ENCODE results near the gene DBN1. TPM values are rescaled to one million over a fixed set of nuclear protein-coding genes. Genes with fewer than 3 reads are reported as not detected.
A peak's percentile ranks its signal among the peaks of the same experiment; 100 is the strongest.
"Not testable (repeated sequence)": the region's sequence is repeated elsewhere in the genome, so short reads cannot be mapped to it uniquely, and the experiment has no call there.

Gene DBN1
- total RNA-seq, 2 experiments from 2014 or later = 82.5 to 87.0 TPM

DNA sequence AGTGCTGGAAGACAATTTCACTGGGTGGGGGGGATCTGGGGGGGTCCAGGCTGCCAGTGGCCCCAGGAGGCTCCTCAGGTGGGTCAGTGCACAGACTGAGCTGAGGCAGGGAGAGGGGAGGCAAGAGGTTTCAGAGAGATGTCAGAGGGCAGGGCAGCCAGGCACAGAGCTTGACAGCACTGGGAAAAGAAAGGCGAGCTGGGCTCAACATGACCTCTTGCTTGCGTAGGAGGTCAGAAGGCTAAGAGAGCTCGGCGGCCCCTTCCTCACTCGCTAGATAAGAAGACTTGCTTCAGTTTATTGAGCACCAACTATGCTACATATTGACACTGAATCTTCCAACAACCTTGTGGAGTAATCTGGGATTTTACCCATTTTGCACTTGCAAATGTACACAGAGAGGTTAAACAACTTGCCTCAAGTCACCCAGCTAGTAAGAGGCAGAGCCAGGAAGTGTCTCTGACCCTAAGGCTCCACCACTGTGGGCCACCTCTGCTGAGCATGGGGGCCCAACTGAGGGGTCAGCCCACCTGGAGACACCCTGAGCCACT lies 20.4 kb upstream of the DBN1 start:
- peak overlapping the region; percentile 44 for H3K4me3 Mint-ChIP-seq

DNA sequence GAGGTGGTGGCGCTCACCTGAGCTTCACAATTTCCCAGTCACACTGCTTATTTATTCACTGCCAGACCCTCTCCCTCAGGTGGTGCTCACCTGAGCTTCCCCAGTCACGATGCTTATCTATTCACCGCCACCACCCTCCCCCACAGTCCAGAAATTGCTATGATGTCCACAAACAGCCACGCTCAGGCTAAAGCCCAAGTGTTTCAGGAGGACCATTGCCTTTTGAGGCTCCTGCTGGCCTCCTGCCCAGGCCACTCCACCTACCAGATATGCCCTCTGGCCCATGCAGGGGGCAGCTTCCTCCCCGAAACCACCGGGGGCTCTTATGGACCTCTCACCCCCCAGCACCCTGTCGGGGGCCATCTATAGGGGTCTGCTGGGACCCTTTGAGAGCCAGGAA lies 19.4 kb upstream of the DBN1 start:
- POLR2A ChIA-PET = interaction anchor here (2.2 to 4.1 kb wide), 2 partner anchors 20 to 37 kb away, joined by 9 to 21 read pairs; partner anchors contain the start of gene DBN1
- ATAC-seq (ENCODE audit: low read depth) (no peak), DNase-seq (no peak)
- H3K27ac Mint-ChIP-seq = peak overlapping the region; percentile 60
- no peaks in the 10 kb centered on the region for H3K27me3 Mint-ChIP-seq
- H3K36me3 Mint-ChIP-seq = peaks cover 12% of the 10 kb centered on the region
- peaks cover 21% of the 10 kb centered on the region for H3K4me1 Mint-ChIP-seq
- H3K4me3 Mint-ChIP-seq = no peak overlapping the region
- no peaks in the 10 kb centered on the region for H3K9me3 Mint-ChIP-seq

More for the DNA sequence above, 20.4 kb upstream of the DBN1 start:
- peaks cover 8% of the 10 kb centered on the region for H3K27me3 Mint-ChIP-seq
- ATAC-seq (ENCODE audit: low read depth) = no peak
- peak overlapping the region; percentile 85 for H3K27ac Mint-ChIP-seq
- DNase-seq = no peak
- H3K36me3 Mint-ChIP-seq = peaks cover 12% of the 10 kb centered on the region
- peaks cover 30% of the 10 kb centered on the region for H3K4me1 Mint-ChIP-seq
- no peaks in the 10 kb centered on the region for H3K9me3 Mint-ChIP-seq
- POLR2A ChIA-PET = interaction anchor here (1.1 to 4.1 kb wide), 4 partner anchors 16 to 38 kb away, joined by 3 to 21 read pairs (median 6); partner anchors contain the start of gene DBN1

DNA sequence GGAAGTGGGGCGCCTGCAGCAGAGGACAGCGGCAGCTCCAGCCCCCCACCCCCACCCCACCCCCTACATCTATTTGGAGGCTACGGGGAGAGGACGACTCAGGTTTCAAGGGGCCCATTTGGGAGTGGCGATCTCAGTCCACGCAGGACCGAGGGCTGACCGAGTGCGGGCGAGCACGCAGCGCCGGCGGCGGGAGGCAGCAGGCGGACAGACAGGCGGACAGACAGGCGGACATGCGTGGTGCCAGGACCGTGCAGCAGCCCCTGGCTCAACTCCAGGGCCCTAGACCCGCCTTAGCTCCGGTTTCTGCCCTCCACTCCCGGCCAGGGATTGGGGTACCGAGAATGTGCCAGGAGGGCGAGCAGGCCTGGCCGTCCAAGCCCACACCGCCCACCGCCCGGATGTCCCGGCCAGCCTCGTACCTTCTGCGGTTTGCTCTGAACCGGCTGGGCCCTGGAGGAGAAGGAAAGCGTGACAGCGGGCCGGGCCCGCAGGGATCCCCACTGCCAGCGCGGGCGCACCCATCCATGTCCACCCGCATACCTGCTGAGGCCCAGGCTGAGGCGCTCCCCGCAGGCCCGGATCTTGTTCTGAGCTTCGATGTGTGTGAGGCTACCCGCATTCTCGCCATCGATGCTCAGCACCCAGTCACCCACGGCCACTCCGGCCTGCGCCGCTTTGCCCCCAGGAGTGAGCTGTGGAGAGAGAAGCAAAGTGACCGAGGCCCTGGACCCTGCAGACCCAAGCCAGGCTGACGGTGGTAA lies 18.7 kb upstream of the DBN1 start:
- POLR2A ChIA-PET = interaction anchor here (2.2 to 4.1 kb wide), 2 partner anchors 20 to 37 kb away, joined by 9 to 21 read pairs; partner anchors contain the start of gene DBN1
- peaks cover 20% of the 10 kb centered on the region for H3K4me1 Mint-ChIP-seq
- no peak overlapping the region for H3K4me3 Mint-ChIP-seq
- DNase-seq = no peak
- H3K9me3 Mint-ChIP-seq = no peaks in the 10 kb centered on the region
- peaks cover 12% of the 10 kb centered on the region for H3K36me3 Mint-ChIP-seq
- H3K27me3 Mint-ChIP-seq = no peaks in the 10 kb centered on the region
- no peak for ATAC-seq (ENCODE audit: low read depth)
- no peak overlapping the region for H3K27ac Mint-ChIP-seq

DNA sequence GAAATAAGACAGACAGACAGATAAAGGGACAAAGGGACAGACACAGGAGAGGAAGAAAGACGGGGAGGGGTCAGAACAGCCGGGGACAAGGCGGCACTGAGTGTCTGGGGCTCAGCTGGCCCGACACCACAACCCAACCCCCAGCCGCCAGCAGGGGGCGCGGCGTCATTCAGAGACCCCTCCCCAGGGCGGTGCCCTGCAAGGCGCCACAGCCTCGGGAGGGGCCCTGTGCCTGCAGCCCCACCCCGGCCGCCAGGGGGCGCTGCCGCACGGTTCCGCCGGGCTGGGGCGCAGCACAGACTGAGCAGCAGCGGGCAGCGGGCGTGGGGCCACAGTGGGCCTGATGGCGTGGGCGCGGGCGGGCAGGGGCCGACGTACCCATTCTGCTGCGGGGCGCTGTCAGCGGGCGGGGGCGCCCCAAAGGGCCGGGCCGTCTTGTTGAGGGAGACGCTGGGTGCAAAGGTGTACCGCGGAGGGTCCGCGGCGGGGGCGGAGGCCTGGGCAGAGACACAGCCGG lies 18.1 kb upstream of the DBN1 start:
- POLR2A ChIA-PET = interaction anchor here (4.1 kb wide), 1 partner anchor 19 kb away, joined by 21 read pairs; the partner anchor contains the start of gene DBN1
- Mint-ChIP-seq H3K4me1 (peaks cover 20% of the 10 kb centered on the region), H3K27me3 (no peaks in the 10 kb centered on the region), H3K9me3 (no peaks in the 10 kb centered on the region), H3K27ac (no peak overlapping the region), H3K36me3 (peaks cover 14% of the 10 kb centered on the region), H3K4me3 (no peak overlapping the region)
- DNase-seq (peak; percentile 74), ATAC-seq (ENCODE audit: low read depth) (peak; percentile 13)

DNA sequence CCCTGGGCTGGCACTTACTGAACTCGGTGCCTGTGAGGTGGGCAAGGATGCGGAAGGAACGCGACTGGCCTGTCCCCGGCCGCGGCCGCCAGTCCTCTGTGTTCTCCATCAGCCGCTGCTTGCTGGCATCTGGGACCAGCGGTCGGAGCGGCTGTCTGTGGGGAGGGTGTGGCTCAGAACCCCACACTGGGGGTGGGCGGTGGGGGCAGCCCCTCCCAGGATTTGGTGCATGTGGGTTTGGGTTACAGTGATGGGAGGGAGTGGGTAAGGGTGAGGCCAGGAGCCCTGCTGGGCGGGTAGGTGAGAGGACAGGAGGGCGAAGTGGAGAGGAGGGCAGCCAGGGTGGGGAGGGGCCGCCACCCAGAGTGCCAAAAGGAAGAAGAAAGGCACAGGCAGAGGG lies 17.6 kb upstream of the DBN1 start:
- ATAC-seq (ENCODE audit: low read depth) (no peak), DNase-seq (no peak)
- peaks cover 17% of the 10 kb centered on the region for H3K36me3 Mint-ChIP-seq
- H3K9me3 Mint-ChIP-seq = no peaks in the 10 kb centered on the region
- H3K4me3 Mint-ChIP-seq = no peak overlapping the region
- peaks cover 15% of the 10 kb centered on the region for H3K4me1 Mint-ChIP-seq
- H3K27ac Mint-ChIP-seq = no peak overlapping the region
- POLR2A ChIA-PET = no interaction called here
- H3K27me3 Mint-ChIP-seq = no peaks in the 10 kb centered on the region

DNA sequence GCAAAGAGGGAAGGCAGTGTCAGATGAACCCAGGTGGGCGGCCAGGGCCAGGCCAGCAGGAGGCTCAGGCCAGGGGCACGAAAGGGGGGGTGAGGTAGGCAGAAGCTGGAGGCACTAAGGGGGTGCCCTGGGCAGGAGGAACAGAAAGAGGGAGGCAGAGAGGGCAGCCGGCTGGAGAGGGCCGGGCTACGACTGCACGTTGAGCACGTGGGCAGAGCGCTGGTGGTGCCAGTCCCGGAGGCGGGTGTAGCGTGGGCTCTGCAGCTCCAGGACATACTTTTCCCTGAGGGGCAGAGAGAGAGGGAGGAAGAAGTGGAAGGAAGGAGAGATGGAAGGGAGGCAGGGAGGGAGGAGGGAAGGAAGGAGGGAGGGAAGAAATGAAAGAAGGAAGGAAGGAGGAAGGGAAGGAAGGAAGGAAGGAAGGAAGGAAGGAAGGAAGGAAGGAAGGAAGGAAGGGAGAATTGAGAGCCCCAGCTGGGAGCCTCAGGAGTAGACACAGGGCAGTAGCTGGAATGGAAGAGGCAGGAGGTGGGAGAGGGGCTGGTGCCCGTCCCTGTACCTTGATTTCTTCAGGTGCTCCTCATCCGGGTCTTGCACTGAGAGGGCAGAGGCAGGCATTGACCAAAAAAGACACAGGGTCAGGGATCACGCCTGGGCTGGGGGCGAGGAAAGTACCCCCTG lies 17.0 kb upstream of the DBN1 start:
- ATAC-seq (ENCODE audit: low read depth) (no peak), DNase-seq (no peak)
- peaks cover 13% of the 10 kb centered on the region for H3K4me1 Mint-ChIP-seq
- H3K36me3 Mint-ChIP-seq = peaks cover 17% of the 10 kb centered on the region
- POLR2A ChIA-PET = interaction anchor here (0.6 kb wide), 1 partner anchor 10 kb away, joined by 3 read pairs; no protein-coding TSS in a partner anchor
- no peaks in the 10 kb centered on the region for H3K27me3 Mint-ChIP-seq
- no peak overlapping the region for H3K27ac Mint-ChIP-seq
- H3K9me3 Mint-ChIP-seq = no peaks in the 10 kb centered on the region
- no peak overlapping the region for H3K4me3 Mint-ChIP-seq

DNA sequence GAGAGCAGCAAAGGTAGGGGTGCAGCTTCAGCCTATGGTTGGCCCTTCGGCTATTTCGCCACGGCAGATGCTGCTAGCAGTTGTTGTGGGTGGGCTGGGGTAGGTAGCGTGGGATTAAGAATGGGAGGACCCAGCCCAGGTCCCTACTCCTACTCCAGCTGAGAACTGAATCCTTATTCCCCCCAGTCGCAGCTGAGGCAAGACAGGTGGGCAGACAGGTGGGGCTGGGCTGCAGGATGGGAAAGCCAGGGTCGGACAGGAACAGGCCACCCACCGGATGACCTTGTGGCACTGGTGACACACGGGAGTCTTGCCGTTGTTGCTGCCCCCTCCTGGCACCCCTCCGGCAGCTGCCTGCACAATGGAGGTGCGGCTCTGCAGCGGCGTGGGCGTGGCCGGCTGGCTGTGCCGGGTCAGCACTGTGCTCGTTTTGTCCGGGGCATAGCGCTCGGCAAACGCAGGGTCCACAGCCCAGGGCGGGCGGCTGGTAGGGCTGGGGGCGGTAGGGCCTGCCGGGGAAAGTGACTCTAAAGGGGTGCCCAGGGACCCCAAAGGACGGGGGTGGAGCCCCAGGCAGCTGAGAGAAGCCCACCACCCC lies 15.8 kb upstream of the DBN1 start:
- no peak overlapping the region for H3K27ac Mint-ChIP-seq

DNA sequence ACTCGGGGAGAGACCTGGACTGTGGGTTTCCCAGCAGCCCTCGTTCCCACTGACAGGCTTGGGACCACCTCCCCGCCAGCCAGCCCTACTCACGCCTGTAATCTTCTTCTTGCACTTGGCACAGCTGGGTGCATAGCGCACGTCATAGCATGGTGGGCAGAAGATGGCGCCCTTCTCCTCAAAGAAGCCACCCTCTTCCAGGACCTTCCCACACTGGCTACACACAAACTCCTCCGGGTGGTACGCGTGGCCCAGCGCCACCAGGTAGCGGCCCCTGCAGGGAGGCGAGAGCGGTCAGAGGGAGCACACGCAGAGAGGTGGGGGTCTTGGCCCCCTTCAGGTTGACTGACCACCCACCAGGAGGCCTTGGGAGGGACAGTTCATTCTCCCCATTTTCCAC lies 14.5 kb upstream of the DBN1 start:
- peaks cover 3% of the 10 kb centered on the region for H3K4me1 Mint-ChIP-seq
- POLR2A ChIA-PET = no interaction called here
- no peak for ATAC-seq (ENCODE audit: low read depth)
- no peak for DNase-seq
- peaks cover 20% of the 10 kb centered on the region for H3K36me3 Mint-ChIP-seq
- H3K27me3 Mint-ChIP-seq = no peaks in the 10 kb centered on the region
- no peak overlapping the region for H3K27ac Mint-ChIP-seq
- no peak overlapping the region for H3K4me3 Mint-ChIP-seq
- H3K9me3 Mint-ChIP-seq = no peaks in the 10 kb centered on the region

More for the DNA sequence above, 15.8 kb upstream of the DBN1 start:
- DNase-seq (no peak), ATAC-seq (ENCODE audit: low read depth) (no peak)
- POLR2A ChIA-PET = no interaction called here
- H3K9me3 Mint-ChIP-seq = no peaks in the 10 kb centered on the region
- no peaks in the 10 kb centered on the region for H3K27me3 Mint-ChIP-seq
- H3K4me3 Mint-ChIP-seq = no peak overlapping the region
- peaks cover 17% of the 10 kb centered on the region for H3K36me3 Mint-ChIP-seq
- H3K4me1 Mint-ChIP-seq = peaks cover 8% of the 10 kb centered on the region

DNA sequence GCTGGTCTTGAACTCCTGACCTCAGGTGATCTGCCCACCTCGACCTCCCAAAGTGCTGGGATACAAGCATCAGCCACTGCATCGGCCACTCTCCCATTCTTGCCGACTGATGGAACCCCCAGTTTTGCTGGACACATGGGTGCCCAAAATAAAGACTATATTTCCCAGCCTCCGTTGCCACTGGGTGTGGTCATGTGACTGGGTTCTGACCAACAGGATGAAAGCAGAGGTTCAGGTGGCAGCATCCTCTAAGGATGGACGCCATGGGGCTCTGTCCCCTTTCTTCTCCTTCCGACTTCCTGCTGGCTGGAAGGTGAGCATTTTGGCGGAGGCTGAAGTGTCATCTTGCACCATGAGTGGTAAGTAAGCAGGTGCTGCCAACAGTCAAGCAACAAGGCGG lies 13.7 kb upstream of the DBN1 start:
- no peaks in the 10 kb centered on the region for H3K27me3 Mint-ChIP-seq
- DNase-seq = no peak
- no peaks in the 10 kb centered on the region for H3K9me3 Mint-ChIP-seq
- ATAC-seq (ENCODE audit: low read depth) = no peak
- POLR2A ChIA-PET = no interaction called here
- no peak overlapping the region for H3K4me3 Mint-ChIP-seq
- H3K4me1 Mint-ChIP-seq = peaks cover 6% of the 10 kb centered on the region
- H3K27ac Mint-ChIP-seq = no peak overlapping the region
- peaks cover 23% of the 10 kb centered on the region for H3K36me3 Mint-ChIP-seq

DNA sequence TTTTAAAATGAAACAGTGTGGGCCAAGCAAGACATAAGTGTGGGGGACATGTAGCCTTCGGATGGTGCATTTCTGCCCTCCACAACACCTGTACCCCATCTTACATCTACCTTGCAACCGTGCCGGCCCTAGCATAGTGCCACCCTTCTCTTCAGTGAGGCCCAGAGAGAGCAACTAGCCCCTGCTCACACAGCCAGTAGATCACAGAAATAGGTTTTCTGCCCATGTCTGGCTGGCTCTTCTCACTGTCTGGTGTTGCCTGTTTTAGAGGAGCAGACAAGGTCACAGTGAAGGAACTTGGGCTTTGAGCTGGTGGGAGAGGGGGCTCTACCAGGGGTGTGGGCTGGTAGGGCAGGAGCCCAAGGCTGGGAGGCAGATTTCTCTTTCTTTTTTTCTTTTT lies 12.8 kb upstream of the DBN1 start:
- Mint-ChIP-seq H3K36me3 (peaks cover 22% of the 10 kb centered on the region), H3K9me3 (no peaks in the 10 kb centered on the region), H3K27me3 (no peaks in the 10 kb centered on the region), H3K27ac (no peak overlapping the region), H3K4me1 (peaks cover 6% of the 10 kb centered on the region), H3K4me3 (no peak overlapping the region)
- POLR2A ChIA-PET = interaction anchor here (1.2 kb wide), 1 partner anchor 14 kb away, joined by 8 read pairs; no protein-coding TSS in a partner anchor
- no peak for DNase-seq
- ATAC-seq (ENCODE audit: low read depth) = no peak

DNA sequence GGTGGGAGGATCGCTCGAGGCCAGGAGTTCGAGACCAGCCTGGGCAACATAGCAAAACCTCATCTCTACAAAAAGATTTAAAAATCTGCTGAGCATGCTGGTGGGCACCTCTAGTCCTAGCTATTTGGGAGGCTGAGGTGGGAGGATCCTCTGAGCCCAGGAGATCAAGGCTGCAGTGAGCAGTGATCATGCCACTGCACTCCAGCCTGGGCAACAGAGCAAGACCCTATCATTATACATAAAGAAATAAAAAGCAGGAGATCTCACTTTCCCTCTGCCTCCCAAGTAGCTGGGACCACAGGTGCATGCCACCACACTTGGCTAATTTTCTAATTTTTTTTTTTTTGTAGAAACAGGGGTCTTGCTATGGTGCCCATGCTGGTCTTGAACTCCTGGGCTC lies 12.3 kb upstream of the DBN1 start:
- H3K36me3 Mint-ChIP-seq = peaks cover 20% of the 10 kb centered on the region
- not testable (repeated sequence) for DNase-seq; H3K27ac Mint-ChIP-seq; H3K9me3 Mint-ChIP-seq; H3K4me3 Mint-ChIP-seq; H3K27me3 Mint-ChIP-seq; H3K4me1 Mint-ChIP-seq; ATAC-seq (ENCODE audit: low read depth)
- POLR2A ChIA-PET = interaction anchor here (1.2 kb wide), 1 partner anchor 14 kb away, joined by 8 read pairs; no protein-coding TSS in a partner anchor

DNA sequence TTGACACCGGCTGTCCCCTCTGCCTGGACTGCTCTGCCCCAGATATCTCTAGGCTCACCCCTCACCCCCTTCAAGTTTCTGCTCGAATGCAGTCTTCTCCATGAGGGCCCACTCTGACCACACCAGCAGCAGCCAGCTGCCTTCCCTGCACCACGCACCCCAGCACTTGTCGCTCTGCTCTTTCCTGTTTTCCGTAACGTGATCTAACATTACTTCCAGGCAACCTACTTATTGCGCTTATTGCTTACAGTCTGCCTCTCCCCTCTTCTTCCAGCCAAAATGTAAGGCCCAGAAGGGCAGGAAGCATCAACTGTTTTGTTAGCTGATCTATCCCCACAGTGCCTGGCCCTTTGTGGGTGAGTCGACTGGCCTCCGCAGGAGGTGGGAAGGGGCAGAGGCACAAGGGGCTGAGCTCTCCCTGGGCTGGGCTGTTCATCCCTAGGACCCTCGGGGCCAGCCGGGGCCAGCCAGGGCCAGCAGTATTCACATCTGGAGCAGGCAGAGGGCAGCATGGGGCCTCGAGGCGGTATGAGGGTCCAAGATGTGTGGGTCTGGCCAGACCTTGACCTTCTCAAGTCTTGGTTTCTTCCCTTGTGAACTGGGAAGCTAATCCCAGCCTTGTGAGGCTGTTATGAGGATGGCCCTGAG lies 11.6 kb upstream of the DBN1 start:
- Mint-ChIP-seq H3K4me3 (no peak overlapping the region), H3K9me3 (no peaks in the 10 kb centered on the region), H3K27ac (peak overlapping the region; percentile 0), H3K27me3 (no peaks in the 10 kb centered on the region), H3K4me1 (peaks cover 7% of the 10 kb centered on the region), H3K36me3 (peaks cover 13% of the 10 kb centered on the region)
- DNase-seq (no peak), ATAC-seq (ENCODE audit: low read depth) (no peak)
- POLR2A ChIA-PET = interaction anchor here (0.6 to 1.2 kb wide), 2 partner anchors 12 to 13 kb away, joined by 3 to 8 read pairs; no protein-coding TSS in a partner anchor

All from activated naive CD8-positive, alpha-beta T cell treated with anti-CD3 and anti-CD28 coated beads, Interleukin-2, amount 10 ng/mL, durations not matched to agents 7 days and 5 days (primary cell).